HG03097 (cell line): ENCODE measurements around the gene ASB2.

Experiments used
- ATAC-seq: cut with Tn5 transposase; IDR thresholded peaks from one replicate; pipeline ENCODE4 v1.9.1; 2021; ENCODE audit not compliant: unreplicated experiment, low FRiP score

The ASB2 gene

DNA sequence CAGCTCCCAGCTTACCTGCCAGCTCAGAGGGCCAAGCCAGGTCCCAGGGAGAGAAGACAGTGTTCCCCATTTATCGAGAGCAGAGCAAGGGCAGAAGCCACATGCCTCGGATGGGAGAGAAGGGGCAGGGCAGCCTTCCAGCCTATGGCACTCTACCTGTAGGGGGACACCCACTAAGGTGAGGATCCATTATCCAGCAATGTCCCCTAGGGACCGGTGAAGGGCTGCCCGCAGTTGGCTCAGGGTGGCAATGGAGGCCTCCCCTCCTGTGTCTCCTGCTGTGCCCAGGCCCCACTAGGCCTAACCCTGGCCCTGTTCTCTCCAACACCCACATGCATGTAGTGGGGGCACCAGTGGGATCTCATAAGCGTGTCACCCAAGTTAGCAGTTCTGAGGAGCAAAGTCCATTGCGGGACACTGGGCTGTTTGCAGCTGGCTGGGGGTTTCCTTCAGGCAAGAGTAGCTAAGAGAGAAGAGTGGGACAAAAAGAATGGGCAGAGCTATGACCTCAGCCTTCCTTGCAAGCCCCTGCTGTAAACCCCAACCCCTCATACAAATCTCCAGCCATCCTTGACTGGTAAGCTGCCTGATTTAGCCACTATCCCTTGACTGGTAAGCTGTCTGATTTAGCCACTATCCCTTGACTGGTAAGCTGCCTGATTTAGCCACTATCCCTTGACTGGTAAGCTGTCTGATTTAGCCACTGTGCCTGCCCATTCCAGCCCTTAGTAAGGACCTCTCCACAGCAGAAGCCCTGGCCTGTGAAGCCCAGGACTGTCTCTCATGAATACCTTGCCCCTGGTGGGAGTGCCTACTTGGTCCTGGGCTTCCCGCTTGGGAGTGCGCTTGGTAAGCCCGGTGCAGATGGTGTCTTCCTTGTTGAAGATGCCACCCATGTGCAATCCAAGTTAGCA lies 5.2 kb upstream of the ASB2 start:
- ATAC-seq = no peak

DNA sequence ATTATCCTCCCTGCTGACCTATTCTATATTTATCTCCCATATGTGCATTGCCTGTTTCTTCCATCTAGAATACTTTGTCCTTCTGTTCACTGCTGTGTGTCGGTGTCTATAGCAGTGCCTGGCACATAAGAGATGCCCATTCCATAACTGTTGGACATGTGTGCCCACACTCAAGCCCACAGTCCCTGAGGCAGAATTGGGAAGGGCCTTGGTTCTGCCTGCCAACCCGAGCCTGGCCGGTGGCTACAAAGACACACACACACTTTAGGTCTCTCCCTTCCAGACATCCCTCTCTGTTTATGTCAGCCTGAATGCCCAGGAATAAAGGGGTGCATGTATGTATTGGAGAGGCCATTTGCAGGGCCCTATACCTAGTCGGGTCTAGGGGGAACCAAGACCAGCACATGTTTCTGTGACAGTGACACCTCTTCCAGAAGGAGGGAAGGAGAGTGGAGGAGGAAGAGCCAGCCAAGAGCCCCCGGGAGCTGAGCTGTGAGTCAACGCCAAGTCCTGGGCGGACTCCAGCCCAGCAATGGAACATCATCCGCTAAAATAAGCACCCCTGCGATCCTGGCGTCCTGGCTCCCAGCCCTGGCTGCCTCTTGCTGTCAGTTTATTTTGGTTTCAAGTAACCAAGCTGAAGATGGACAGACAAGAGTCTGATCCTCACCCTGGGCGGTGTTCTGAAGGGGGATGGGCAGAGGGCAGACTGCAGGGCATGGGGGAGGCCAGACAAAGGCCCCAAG lies 4.3 kb upstream of the ASB2 start:
- no peak for ATAC-seq

DNA sequence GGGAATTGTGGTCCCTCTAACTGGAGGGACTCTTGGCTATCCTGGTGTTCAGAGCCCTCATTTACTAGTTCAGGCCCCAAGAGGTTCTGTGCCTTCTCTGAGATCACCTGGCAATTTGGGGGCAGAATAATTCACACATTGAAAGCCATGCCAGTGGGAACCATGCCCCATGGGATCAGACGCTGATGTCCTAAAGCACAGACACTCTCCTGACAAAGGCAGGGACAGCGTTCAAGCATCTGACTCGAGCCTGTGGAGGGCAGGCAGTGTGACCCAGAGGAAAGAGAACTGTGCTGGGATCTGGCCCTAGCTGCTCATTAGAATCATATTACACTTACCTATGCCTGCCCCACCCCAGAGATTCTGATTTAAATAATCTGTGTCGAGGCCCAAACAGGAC lies 2.4 kb upstream of the ASB2 start:
- no peak for ATAC-seq

- ATAC-seq = peak; percentile 68
These were observed 1.6 kb upstream of the ASB2 start for GRCh38 chr14:93977790-93978581.

- no peak for ATAC-seq
These were observed 801 bp upstream of the ASB2 start for GRCh38 chr14:93977171-93977570.

- ATAC-seq = peak; percentile 43
These were observed 436 bp downstream of the ASB2 start for GRCh38 chr14:93975791-93976476.

DNA sequence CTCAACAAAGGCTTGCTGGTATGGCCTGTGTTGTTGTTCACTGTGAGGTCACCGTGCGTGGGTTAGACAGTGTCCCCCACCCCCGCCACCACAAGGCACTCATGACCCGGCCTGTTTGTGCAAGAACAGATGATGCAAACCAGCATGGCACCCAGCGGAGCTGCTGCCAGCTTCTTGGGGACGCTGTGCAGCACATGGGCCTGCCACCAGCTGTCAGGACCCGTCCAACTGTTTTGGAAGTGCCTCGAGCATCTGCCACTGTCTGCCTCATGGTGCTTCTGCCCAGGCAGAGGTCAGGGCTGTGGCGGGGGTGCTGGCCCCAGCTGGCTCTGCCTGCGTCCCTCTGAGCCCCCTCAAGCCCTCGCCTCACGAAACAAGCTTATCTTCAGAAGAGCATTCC lies 1.5 kb downstream of the ASB2 start:
- no peak for ATAC-seq

GRCh38 chr14:93974299-93974698 lies 2.1 kb downstream of the ASB2 start:
- no peak for ATAC-seq

DNA sequence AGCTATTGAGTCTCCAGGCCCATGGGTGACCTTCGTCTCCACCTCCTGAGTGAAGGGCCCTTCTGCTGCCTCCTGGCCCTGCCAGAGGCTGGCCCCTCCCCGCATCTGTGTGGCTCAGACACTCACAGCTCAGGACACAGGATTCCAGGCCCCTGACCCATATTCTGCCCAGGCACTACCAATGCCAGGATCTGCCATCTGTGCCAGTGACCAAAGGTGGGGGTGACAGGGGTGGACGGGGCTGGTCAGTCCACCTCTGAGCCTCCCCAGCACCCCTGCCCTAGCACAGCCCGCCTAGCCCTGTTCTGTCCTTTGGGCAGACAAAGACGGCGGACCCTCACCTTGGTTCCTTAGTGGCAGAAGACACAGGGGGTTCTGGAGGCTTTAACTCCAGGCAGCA lies 2.8 kb downstream of the ASB2 start:
- no peak for ATAC-seq

- no peak for ATAC-seq
These were observed 3.7 kb downstream of the ASB2 start for GRCh38 chr14:93972618-93973205.

DNA sequence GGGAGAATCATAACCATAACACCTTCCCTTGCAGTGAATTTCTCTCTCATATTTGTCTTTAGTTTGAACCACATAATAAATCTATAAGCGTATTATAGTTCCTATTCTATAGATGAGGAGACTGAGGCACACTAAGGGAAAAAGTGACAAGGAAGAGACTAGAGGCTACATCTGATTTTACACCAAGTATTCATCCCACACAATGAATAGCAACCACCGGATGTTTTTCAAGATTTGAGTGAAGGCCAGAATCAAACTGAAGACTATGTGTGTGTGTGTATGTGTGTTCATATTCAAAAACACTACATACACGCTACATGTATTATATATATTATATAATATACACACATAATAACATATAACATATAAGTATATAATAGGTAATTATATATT lies 4.7 kb downstream of the ASB2 start:
- ATAC-seq = no peak

DNA sequence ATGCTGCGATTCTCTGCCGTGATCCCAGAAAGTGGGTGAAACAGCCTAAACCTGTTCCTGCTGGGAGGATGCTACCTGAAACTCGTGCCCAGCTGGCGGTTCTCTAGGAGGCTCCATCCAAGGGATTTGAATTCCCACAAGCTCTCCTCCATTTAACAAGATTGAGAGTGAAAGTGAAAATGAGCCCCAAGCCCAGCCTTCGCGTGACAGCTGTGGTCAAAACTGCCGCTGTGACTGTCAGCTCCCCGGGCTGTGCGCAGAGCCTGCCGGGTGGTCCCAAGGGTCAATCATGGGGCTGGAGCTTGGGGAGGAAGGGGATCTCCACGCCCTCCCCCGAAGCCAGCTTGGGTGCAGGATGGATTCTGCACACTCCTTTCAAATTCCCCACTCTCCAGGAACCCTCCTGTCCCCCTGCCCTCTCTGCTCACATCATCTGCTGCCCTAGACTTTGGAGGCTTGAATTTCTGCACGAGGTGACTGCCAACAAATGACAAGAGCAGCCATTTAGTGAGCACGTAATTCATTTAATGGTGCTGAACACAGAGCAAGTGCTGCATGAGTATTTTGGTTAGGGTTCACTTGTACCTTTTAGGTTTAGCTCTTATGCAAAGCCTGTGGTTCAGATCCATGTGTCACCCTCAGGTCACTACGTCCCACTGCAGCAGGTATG lies 5.3 kb downstream of the ASB2 start:
- ATAC-seq = peak; percentile 38

DNA sequence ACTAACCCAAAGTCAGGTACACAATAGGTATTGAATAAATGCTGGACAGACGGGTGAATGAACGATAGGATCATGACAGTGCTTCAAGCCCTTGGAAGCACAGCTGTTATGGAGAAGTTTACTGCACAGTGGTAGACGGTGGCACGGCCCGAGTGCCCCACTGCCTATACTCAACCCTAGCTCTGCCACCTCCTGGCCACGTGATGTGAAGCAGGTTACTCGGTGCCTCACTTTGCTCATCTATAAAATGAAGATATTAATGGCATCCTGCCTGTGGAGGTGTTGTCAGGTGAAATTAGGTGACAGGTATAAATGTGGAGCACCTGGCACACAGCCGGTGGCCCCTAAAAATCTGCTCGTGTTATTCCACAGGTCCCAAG lies 5.8 kb downstream of the ASB2 start:
- ATAC-seq = peak; percentile 28

GRCh38 chr14:93969082-93969828 lies 7.1 kb downstream of the ASB2 start:
- ATAC-seq = no peak

GRCh38 chr14:93967637-93968250 lies 8.6 kb downstream of the ASB2 start:
- peak; percentile 31 for ATAC-seq

- ATAC-seq = no peak
These were observed 10.4 kb downstream of the ASB2 start for GRCh38 chr14:93965946-93966474.

DNA sequence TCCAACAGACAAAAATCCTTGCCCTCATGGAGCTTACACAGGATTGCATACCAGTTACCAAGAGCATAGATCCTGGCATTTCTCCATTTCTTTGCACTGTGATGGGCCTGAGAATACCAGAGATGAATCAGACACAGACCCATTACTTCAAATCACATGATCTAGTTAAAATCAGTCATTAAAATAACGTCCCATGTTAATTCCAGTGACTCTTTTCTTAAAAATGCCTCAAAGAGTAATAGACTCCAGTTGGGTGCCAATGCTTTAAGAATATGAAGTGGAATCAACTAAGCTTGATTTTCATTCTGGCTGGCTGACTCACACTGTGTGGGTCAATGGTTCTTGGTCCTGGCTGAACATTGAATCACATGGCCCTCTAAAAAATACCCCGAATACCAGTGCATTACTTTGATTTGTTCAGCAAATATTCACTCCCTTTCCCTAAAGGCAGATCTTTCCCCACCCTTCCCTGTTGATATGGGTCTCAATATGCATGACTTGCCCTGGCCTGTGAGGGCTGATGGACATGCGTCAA lies 11.0 kb downstream of the ASB2 start:
- no peak for ATAC-seq

DNA sequence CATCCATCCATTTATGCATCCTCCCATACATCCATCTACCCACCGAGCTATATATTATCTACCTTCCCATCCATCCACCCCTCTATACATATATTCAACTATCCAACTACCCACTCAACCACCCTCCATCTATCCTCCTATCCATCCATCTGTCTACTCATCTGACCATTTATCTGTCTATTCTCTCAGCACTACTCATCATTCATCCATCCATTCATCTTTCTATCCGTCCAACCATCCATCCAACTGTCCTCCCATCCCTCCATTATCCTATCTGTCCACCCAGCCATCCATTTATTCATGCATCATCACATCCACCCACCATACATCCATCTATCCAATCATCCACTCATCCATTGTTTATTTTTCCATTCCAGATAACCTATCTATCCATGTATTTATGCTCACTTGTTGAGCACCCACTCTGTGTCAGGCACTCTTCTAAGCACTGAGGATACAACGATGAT lies 11.5 kb downstream of the ASB2 start:
- ATAC-seq = no peak
